ENCODE data around the gene UBALD2.
"Not testable (repeated sequence)": the region's sequence is repeated elsewhere in the genome, so short reads cannot be mapped to it uniquely, and the experiment has no call there.

Gene UBALD2

GRCh38 chr17:76266244-76266938 is 1.2 kb downstream of the UBALD2 start:
- DNase-seq: peak; percentile 28

- no peak for DNase-seq
These were observed 2.0 kb downstream of the UBALD2 start for GRCh38 chr17:76267051-76267576.

GRCh38 chr17:76267581-76268001 is 2.4 kb downstream of the UBALD2 start:
- DNase-seq: not testable (repeated sequence)

GRCh38 chr17:76268015-76268749 is 3.0 kb downstream of the UBALD2 start:
- peak; percentile 64 for DNase-seq

- DNase-seq: no peak
These were observed 4.1 kb downstream of the UBALD2 start for GRCh38 chr17:76268991-76269981.

GRCh38 chr17:76270127-76270592 is 5.0 kb downstream of the UBALD2 start:
- DNase-seq: no peak

GRCh38 chr17:76270770-76271668 is 5.9 kb downstream of the UBALD2 start:
- DNase-seq: no peak

GRCh38 chr17:76271669-76272540 is 6.8 kb downstream of the UBALD2 start:
- no peak for DNase-seq

- no peak for DNase-seq
These were observed 7.6 kb downstream of the UBALD2 start for GRCh38 chr17:76272541-76273444.

GRCh38 chr17:76273445-76274111 is 8.4 kb downstream of the UBALD2 start:
- DNase-seq: no peak

GRCh38 chr17:76274112-76274956 is 9.2 kb downstream of the UBALD2 start:
- no peak for DNase-seq

- no peak for DNase-seq
These were observed 10.4 kb downstream of the UBALD2 start for GRCh38 chr17:76275382-76276068.

GRCh38 chr17:76276069-76276431 is 10.9 kb downstream of the UBALD2 start:
- no peak for DNase-seq

GRCh38 chr17:76276461-76277299 is 11.5 kb downstream of the UBALD2 start:
- no peak for DNase-seq

- no peak for DNase-seq
These were observed 12.4 kb downstream of the UBALD2 start for GRCh38 chr17:76277300-76278267.
